ENCODE results near the gene CLK2. TPM values are rescaled to one million over a fixed set of nuclear protein-coding genes. Genes with fewer than 3 reads are reported as not detected.

CLK2 gene
- total and polyA plus RNA-seq, 9 of the 15 experiments (the other 6 are each of a cell fraction or from before 2014, with no cell fraction given): 13.5 to 81.4 (median 39.6) TPM

GRCh38 chr1:155244368-155245162, 28.7 kb downstream of the CLK2 start (continued):
- TF ChIP-seq TBL1XR1 (IDR thresholded peaks at IDR 0.05; ENCODE audit: low read length in 2 of 2): peak; percentile 85 to 96; a peak in 3 of 4 replicates
- no peak; the same call in 1 of the 2 replicates for TF ChIP-seq GABPB2 (CRISPR knock-in tag; conservative IDR thresholded peaks at IDR 0.05)
- peak; percentile 99 for TF ChIP-seq EP400 (IDR thresholded peaks at IDR 0.05)
- 0 out of 2 replicates have a peak, but pooled peaks have one; percentile 32 for TF ChIP-seq ZNF384 (IDR thresholded peaks at IDR 0.05; ENCODE audit: low read depth, low read length)
- peak; percentile 58; the same call in 1 of the 2 replicates for TF ChIP-seq PHB2 (IDR thresholded peaks at IDR 0.05; ENCODE audit: low read depth)
- peak; percentile 85; the same call in 1 of the 2 replicates for TF ChIP-seq SMAD3 (CRISPR knock-in tag; conservative IDR thresholded peaks at IDR 0.05)
- TF ChIP-seq NR0B1 (IDR thresholded peaks at IDR 0.05; ENCODE audit: partially characterized antibody): no peak
- peak; percentile 82 for TF ChIP-seq HMGN3 (IDR thresholded peaks at IDR 0.05; ENCODE audit: borderline replicate concordance, extremely low read depth, insufficient read length, low read depth, low read length)
- TF ChIP-seq RBFOX2 (IDR thresholded peaks at IDR 0.05; ENCODE audit: low read depth, low read length): peak; percentile 96
- peak; percentile 75 for TF ChIP-seq TAF7 (tag; IDR thresholded peaks at IDR 0.05)
- TF ChIP-seq, protein P1, sequence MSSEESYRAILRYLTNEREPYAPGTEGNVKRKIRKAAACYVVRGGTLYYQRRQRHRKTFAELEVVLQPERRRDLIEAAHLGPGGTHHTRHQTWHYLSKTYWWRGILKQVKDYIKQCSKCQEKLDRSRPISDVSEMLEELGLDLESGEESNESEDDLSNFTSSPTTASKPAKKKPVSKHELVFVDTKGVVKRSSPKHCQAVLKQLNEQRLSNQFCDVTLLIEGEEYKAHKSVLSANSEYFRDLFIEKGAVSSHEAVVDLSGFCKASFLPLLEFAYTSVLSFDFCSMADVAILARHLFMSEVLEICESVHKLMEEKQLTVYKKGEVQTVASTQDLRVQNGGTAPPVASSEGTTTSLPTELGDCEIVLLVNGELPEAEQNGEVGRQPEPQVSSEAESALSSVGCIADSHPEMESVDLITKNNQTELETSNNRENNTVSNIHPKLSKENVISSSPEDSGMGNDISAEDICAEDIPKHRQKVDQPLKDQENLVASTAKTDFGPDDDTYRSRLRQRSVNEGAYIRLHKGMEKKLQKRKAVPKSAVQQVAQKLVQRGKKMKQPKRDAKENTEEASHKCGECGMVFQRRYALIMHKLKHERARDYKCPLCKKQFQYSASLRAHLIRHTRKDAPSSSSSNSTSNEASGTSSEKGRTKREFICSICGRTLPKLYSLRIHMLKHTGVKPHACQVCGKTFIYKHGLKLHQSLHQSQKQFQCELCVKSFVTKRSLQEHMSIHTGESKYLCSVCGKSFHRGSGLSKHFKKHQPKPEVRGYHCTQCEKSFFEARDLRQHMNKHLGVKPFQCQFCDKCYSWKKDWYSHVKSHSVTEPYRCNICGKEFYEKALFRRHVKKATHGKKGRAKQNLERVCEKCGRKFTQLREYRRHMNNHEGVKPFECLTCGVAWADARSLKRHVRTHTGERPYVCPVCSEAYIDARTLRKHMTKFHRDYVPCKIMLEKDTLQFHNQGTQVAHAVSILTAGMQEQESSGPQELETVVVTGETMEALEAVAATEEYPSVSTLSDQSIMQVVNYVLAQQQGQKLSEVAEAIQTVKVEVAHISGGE (CRISPR knock-in tag; IDR thresholded peaks at IDR 0.05): peak in 1 of 3 experiments; percentile 62; a peak in 2 of 6 replicates
- peak; percentile 94 for TF ChIP-seq PHF20 (IDR thresholded peaks at IDR 0.05; ENCODE audit: partially characterized antibody)
- peak; percentile 55; the same call in 1 of the 2 replicates for TF ChIP-seq ZNF764 (CRISPR knock-in tag; IDR thresholded peaks at IDR 0.05; ENCODE audit: low read depth)
- TF ChIP-seq TFAM (CRISPR knock-in tag; conservative IDR thresholded peaks at IDR 0.05): no peak
- TF ChIP-seq DPF2 (IDR thresholded peaks at IDR 0.05): peak; percentile 97
- TF ChIP-seq, protein P2, sequence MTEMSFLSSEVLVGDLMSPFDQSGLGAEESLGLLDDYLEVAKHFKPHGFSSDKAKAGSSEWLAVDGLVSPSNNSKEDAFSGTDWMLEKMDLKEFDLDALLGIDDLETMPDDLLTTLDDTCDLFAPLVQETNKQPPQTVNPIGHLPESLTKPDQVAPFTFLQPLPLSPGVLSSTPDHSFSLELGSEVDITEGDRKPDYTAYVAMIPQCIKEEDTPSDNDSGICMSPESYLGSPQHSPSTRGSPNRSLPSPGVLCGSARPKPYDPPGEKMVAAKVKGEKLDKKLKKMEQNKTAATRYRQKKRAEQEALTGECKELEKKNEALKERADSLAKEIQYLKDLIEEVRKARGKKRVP (CRISPR knock-in tag; IDR thresholded peaks at IDR 0.05): no peak; the same call in 1 of the 2 replicates
- TF ChIP-seq, protein P3, sequence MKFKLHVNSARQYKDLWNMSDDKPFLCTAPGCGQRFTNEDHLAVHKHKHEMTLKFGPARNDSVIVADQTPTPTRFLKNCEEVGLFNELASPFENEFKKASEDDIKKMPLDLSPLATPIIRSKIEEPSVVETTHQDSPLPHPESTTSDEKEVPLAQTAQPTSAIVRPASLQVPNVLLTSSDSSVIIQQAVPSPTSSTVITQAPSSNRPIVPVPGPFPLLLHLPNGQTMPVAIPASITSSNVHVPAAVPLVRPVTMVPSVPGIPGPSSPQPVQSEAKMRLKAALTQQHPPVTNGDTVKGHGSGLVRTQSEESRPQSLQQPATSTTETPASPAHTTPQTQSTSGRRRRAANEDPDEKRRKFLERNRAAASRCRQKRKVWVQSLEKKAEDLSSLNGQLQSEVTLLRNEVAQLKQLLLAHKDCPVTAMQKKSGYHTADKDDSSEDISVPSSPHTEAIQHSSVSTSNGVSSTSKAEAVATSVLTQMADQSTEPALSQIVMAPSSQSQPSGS (CRISPR knock-in tag; IDR thresholded peaks at IDR 0.05): no peak
- TF ChIP-seq KDM4B (IDR thresholded peaks at IDR 0.05; ENCODE audit: borderline replicate concordance in 2 of 2, low read depth in 1 of 2): peak in 1 of 2 experiments; percentile 56; a peak in 1 of 4 replicates
- TF ChIP-seq ZZZ3 (IDR thresholded peaks at IDR 0.05): peak; percentile 96
- TF ChIP-seq ZSCAN29 (IDR thresholded peaks at IDR 0.05): peak; percentile 48; the same call in 1 of the 2 replicates
